ENCODE data around the gene VAX1. TPM values are rescaled to one million over a fixed set of nuclear protein-coding genes. Genes with fewer than 3 reads are reported as not detected.
A peak's percentile ranks its signal among the peaks of the same experiment; 100 is the strongest.
"Not testable (repeated sequence)": the region's sequence is repeated elsewhere in the genome, so short reads cannot be mapped to it uniquely, and the experiment has no call there.

VAX1 gene
- not detected for total RNA-seq
- long read RNA-seq: 0 reads

- intact Hi-C loops (cut with DNase I): no loop called here
- ATAC-seq (peak in 1 of 2 donors; percentile 13), DNase-seq (no peak)
Measured at GRCh38 chr10:117137911-117138642, at the start of gene VAX1. VAX1 (minus strand) TSS chr10:117138270; CDS start chr10:117138056, 214 bp downstream.

- intact Hi-C loops (cut with DNase I): no loop called here
- no peak for DNase-seq
- no peak for ATAC-seq
Measured at GRCh38 chr10:117186832-117187615, 49.0 kb upstream of the VAX1 start.

- ATAC-seq: not testable (repeated sequence)
Measured at GRCh38 chr10:117185817-117186216, 47.7 kb upstream of the VAX1 start.

GRCh38 chr10:117184821-117185220 is 46.8 kb upstream of the VAX1 start:
- intact Hi-C loops (cut with DNase I): no loop called here
- ATAC-seq: no peak
- no peak for DNase-seq

More at GRCh38 chr10:117185817-117186216, 47.7 kb upstream of the VAX1 start:
- intact Hi-C loops (cut with DNase I); DNase-seq: not testable (repeated sequence)

- ATAC-seq (no peak), DNase-seq (no peak)
- intact Hi-C loops (cut with DNase I): no loop called here
Measured at GRCh38 chr10:117184296-117184695, 46.2 kb upstream of the VAX1 start.

GRCh38 chr10:117178190-117178589 is 40.1 kb upstream of the VAX1 start:
- DNase-seq: no peak
- intact Hi-C loops (cut with DNase I): loop anchor here in 1 of 2 donors (5.0 kb wide), 1 partner anchor 496 kb away; no protein-coding TSS in a partner anchor
- no peak for ATAC-seq

- ATAC-seq (peak; percentile 45 to 83), DNase-seq (peak; percentile 83)
- intact Hi-C loops (cut with DNase I): loop anchor here (2.0 to 5.0 kb wide), 2 partner anchors 379 to 494 kb away; no protein-coding TSS in a partner anchor
Measured at GRCh38 chr10:117175901-117176534, 37.9 kb upstream of the VAX1 start.

GRCh38 chr10:117175215-117175900 is 37.3 kb upstream of the VAX1 start:
- DNase-seq: peak; percentile 36
- peak; percentile 20 to 57 for ATAC-seq

GRCh38 chr10:117174439-117175214 is 36.6 kb upstream of the VAX1 start:
- peak; percentile 86 to 92 for ATAC-seq
- intact Hi-C loops (cut with DNase I): loop anchor here (1.0 to 5.0 kb wide), 3 partner anchors 377 to 492 kb away; no protein-coding TSS in a partner anchor
- peak; percentile 74 for DNase-seq

More at GRCh38 chr10:117175215-117175900, 37.3 kb upstream of the VAX1 start:
- intact Hi-C loops (cut with DNase I): loop anchor here (2.0 to 5.0 kb wide), 2 partner anchors 379 to 493 kb away; no protein-coding TSS in a partner anchor

GRCh38 chr10:117170244-117170643 is 32.2 kb upstream of the VAX1 start:
- ATAC-seq: no peak
- intact Hi-C loops (cut with DNase I): no loop called here

GRCh38 chr10:117169480-117169879 is 31.4 kb upstream of the VAX1 start:
- DNase-seq: no peak
- intact Hi-C loops (cut with DNase I): loop anchor here in 1 of 2 donors (10.0 kb wide), 1 partner anchor 485 kb away; no protein-coding TSS in a partner anchor
- ATAC-seq: no peak

More at GRCh38 chr10:117170244-117170643, 32.2 kb upstream of the VAX1 start:
- DNase-seq: no peak

GRCh38 chr10:117168729-117169128 is 30.7 kb upstream of the VAX1 start:
- DNase-seq: no peak
- intact Hi-C loops (cut with DNase I): loop anchor here in 1 of 2 donors (10.0 kb wide), 1 partner anchor 484 kb away; no protein-coding TSS in a partner anchor
- ATAC-seq: no peak

- DNase-seq: peak; percentile 60
- ATAC-seq: peak; percentile 86 to 95
- intact Hi-C loops (cut with DNase I): loop anchor here in 1 of 2 donors (10.0 kb wide), 1 partner anchor 483 kb away; no protein-coding TSS in a partner anchor
Measured at GRCh38 chr10:117167789-117168674, 30.0 kb upstream of the VAX1 start.

- no peak for DNase-seq
- no peak for ATAC-seq
Measured at GRCh38 chr10:117167346-117167788, 29.3 kb upstream of the VAX1 start.

GRCh38 chr10:117166418-117167345 is 28.6 kb upstream of the VAX1 start:
- DNase-seq: no peak
- ATAC-seq: peak in 1 of 2 donors; percentile 11
- intact Hi-C loops (cut with DNase I): loop anchor here in 1 of 2 donors (10.0 kb wide), 1 partner anchor 482 kb away; no protein-coding TSS in a partner anchor

More at GRCh38 chr10:117167346-117167788, 29.3 kb upstream of the VAX1 start:
- intact Hi-C loops (cut with DNase I): loop anchor here in 1 of 2 donors (10.0 kb wide), 1 partner anchor 483 kb away; no protein-coding TSS in a partner anchor

Data from left cardiac atrium (tissue), 4 donors.